Nephron (organoid): ENCODE results near the gene ERBIN.

Experiments used
- H3K27ac Mint-ChIP-seq, 3 experiments: 2 replicates each; pipeline ENCODE4 v1.8.0; 2020; ENCODE audit warnings: mixed read lengths in 3 of 3, mild to moderate bottlenecking in 2 of 3, moderate library complexity in 1 of 3
- H3K27me3 Mint-ChIP-seq: 2 replicates; pipeline ENCODE4 v1.8.0; 2021; ENCODE audit warnings: low read depth, mild to moderate bottlenecking, moderate library complexity, mixed read lengths
- H3K36me3 Mint-ChIP-seq: 2 replicates; pipeline ENCODE4 v1.8.0; 2020; ENCODE audit warnings: low read depth, mixed read lengths
- H3K4me1 Mint-ChIP-seq: 2 replicates; pipeline ENCODE4 v1.8.0; 2020; ENCODE audit warnings: mixed read lengths
- H3K4me3 Mint-ChIP-seq, 3 experiments: 2 replicates each; pipeline ENCODE4 v1.8.0; 2020; ENCODE audit warnings: mild to moderate bottlenecking in 3 of 3, mixed read lengths in 3 of 3, moderate library complexity in 2 of 3
- H3K9me3 Mint-ChIP-seq: 2 replicates; pipeline ENCODE4 v1.8.0; 2020; ENCODE audit warnings: mixed read lengths
- CTCF ChIP-seq, 3 experiments: fragments of 200-600 bp; sonication (generic); IDR thresholded peaks; one replicate each; pipeline ENCODE4 v1.5.0; 2021; ENCODE audit warnings: antibody characterized with exemption in 3 of 3; ENCODE audit not compliant: unreplicated experiment in 3 of 3

Gene ERBIN

GRCh38 chr5:65902104-65902503 is 24.3 kb upstream of the ERBIN start:
- H3K27me3 Mint-ChIP-seq: no peaks in the 10 kb centered on the region
- H3K4me1 Mint-ChIP-seq: no peaks in the 10 kb centered on the region
- no peak overlapping the region for H3K27ac Mint-ChIP-seq
- H3K36me3 Mint-ChIP-seq: no peaks in the 10 kb centered on the region
- no peak overlapping the region for H3K4me3 Mint-ChIP-seq
- TF ChIP-seq CTCF (IDR thresholded peaks at IDR 0.05; ENCODE audit: unreplicated experiment in 3 of 3): no peak
- no peaks in the 10 kb centered on the region for H3K9me3 Mint-ChIP-seq

- no peaks in the 10 kb centered on the region for H3K4me1 Mint-ChIP-seq
- H3K27me3 Mint-ChIP-seq: no peaks in the 10 kb centered on the region
- no peaks in the 10 kb centered on the region for H3K9me3 Mint-ChIP-seq
- H3K27ac Mint-ChIP-seq: no peak overlapping the region
- no peak for TF ChIP-seq CTCF (IDR thresholded peaks at IDR 0.05; ENCODE audit: unreplicated experiment in 3 of 3)
- no peak overlapping the region for H3K4me3 Mint-ChIP-seq
- H3K36me3 Mint-ChIP-seq: no peaks in the 10 kb centered on the region
These were observed 22.8 kb upstream of the ERBIN start for GRCh38 chr5:65903581-65903980.

- Mint-ChIP-seq H3K4me3 (no peak overlapping the region), H3K27ac (no peak overlapping the region), H3K4me1 (no peaks in the 10 kb centered on the region), H3K9me3 (no peaks in the 10 kb centered on the region), H3K36me3 (no peaks in the 10 kb centered on the region), H3K27me3 (no peaks in the 10 kb centered on the region)
- TF ChIP-seq CTCF (IDR thresholded peaks at IDR 0.05; ENCODE audit: unreplicated experiment in 3 of 3): no peak
These were observed 20.1 kb upstream of the ERBIN start for GRCh38 chr5:65906256-65906655.

GRCh38 chr5:65907135-65907534 is 19.2 kb upstream of the ERBIN start:
- H3K36me3 Mint-ChIP-seq: no peaks in the 10 kb centered on the region
- H3K27me3 Mint-ChIP-seq: no peaks in the 10 kb centered on the region
- TF ChIP-seq CTCF (IDR thresholded peaks at IDR 0.05; ENCODE audit: unreplicated experiment in 3 of 3): no peak
- no peaks in the 10 kb centered on the region for H3K4me1 Mint-ChIP-seq
- no peak overlapping the region for H3K4me3 Mint-ChIP-seq
- no peaks in the 10 kb centered on the region for H3K9me3 Mint-ChIP-seq
- no peak overlapping the region for H3K27ac Mint-ChIP-seq

GRCh38 chr5:65910711-65911110 is 15.7 kb upstream of the ERBIN start:
- H3K4me1 Mint-ChIP-seq: peaks cover 11% of the 10 kb centered on the region
- no peaks in the 10 kb centered on the region for H3K9me3 Mint-ChIP-seq
- H3K36me3 Mint-ChIP-seq: no peaks in the 10 kb centered on the region
- H3K4me3 Mint-ChIP-seq: no peak overlapping the region
- no peaks in the 10 kb centered on the region for H3K27me3 Mint-ChIP-seq
- TF ChIP-seq CTCF (IDR thresholded peaks at IDR 0.05; ENCODE audit: unreplicated experiment in 3 of 3): no peak
- H3K27ac Mint-ChIP-seq: no peak overlapping the region

GRCh38 chr5:65912311-65912710 is 14.1 kb upstream of the ERBIN start:
- Mint-ChIP-seq H3K4me3 (no peak overlapping the region), H3K27me3 (no peaks in the 10 kb centered on the region), H3K9me3 (no peaks in the 10 kb centered on the region), H3K36me3 (no peaks in the 10 kb centered on the region), H3K4me1 (peaks cover 15% of the 10 kb centered on the region), H3K27ac (no peak overlapping the region)
- TF ChIP-seq CTCF (IDR thresholded peaks at IDR 0.05; ENCODE audit: unreplicated experiment in 3 of 3): no peak
